ENCODE results near the gene MAP3K1. TPM values are rescaled to one million over a fixed set of nuclear protein-coding genes. Genes with fewer than 3 reads are reported as not detected.

MAP3K1 gene
- total and polyA plus RNA-seq, 2 experiments from 2014 or later, result 9.5 to 14.4 TPM

DNA sequence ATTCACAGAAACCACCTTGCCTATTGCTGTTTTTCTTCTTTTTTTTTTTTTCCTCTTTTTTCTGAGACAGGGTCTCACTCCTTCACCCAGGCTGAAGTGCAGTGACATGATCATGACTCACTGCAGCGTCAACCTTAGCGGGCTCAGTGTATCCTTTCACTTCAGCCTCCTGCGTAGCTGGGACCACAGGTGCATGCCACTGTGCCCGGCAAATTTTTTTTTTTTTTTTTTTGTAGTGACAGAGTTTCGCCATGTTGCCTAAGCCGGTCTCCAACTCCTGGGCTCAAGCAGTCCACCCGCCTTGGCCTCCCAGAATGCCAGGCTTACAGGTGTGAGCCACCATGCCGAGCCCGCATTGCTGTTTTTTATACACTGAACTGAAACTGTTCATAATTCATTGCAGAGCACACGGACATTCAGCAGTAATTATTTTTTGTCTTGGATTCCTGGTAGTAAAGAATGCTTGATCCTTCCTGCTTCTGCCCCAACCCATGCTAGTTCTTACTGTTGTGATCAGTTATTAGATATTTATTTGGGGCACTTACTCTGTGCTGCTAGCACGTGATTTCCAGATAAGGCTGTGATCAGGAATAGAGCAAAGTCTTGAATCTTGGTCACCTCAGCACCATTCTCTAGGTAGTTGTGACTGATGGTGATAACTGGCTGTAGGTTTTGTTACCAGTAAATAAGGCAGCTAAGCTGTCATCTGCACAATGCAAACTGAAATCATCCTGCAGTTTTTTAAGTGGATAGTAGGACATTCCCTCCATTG is 14.0 kb downstream of the MAP3K1 start:
- Mint-ChIP-seq H3K4me3 (no peak overlapping the region), H3K4me1 (peaks cover 67% of the 10 kb centered on the region), H3K36me3 (ENCODE audit: low read depth) (no peaks in the 10 kb centered on the region), H3K9me3 (no peaks in the 10 kb centered on the region), H3K27ac (peak overlapping the region; percentile 43; the same call in 1 of the 2 replicates), H3K27me3 (ENCODE audit: insufficient read depth, low read depth, poor library complexity) (peaks cover 2% of the 10 kb centered on the region)
- no peak for ATAC-seq
- peaks cover 61% of the 10 kb centered on the region for H3K4me1 ChIP-seq (ENCODE audit: insufficient read depth)
- no peak overlapping the region for H3K27ac ChIP-seq (ENCODE audit: low read depth)
- H3K4me3 ChIP-seq, result no peak overlapping the region
- TF ChIP-seq ZNF331 (CRISPR knock-in tag; IDR thresholded peaks at IDR 0.05; ENCODE audit: low read depth) (no peak), EZH2phosphoT487 (IDR thresholded peaks at IDR 0.05; ENCODE audit: unreplicated experiment) (no peak), CREB1 (CRISPR knock-in tag; IDR thresholded peaks at IDR 0.05; ENCODE audit: low read depth) (no peak), POLR2AphosphoS5 (IDR thresholded peaks at IDR 0.05; ENCODE audit: low read depth) (no peak), JUNB (IDR thresholded peaks at IDR 0.05; ENCODE audit: unreplicated experiment) (no peak)
- no peaks in the 10 kb centered on the region for H3K36me3 ChIP-seq (ENCODE audit: insufficient read depth)
- peaks cover 4% of the 10 kb centered on the region; the same call in 1 of the 2 replicates for H4K20me1 ChIP-seq (replicated peaks; ENCODE audit: insufficient read depth)
- no peaks in the 10 kb centered on the region for H3K9me2 ChIP-seq (ENCODE audit: insufficient read depth)
- DNase-seq (ENCODE audit: low spot score), result no peak
- H3K4me2 ChIP-seq, result no peak overlapping the region
- H2AFZ ChIP-seq, result no peak overlapping the region
- peaks cover 97% of the 10 kb centered on the region for H3K79me2 ChIP-seq (replicated peaks; ENCODE audit: insufficient read depth)
- H3K27me3 ChIP-seq (ENCODE audit: insufficient read depth), result no peaks in the 10 kb centered on the region
- no peaks in the 10 kb centered on the region for H3F3A ChIP-seq (replicated peaks; ENCODE audit: low read depth)

DNA sequence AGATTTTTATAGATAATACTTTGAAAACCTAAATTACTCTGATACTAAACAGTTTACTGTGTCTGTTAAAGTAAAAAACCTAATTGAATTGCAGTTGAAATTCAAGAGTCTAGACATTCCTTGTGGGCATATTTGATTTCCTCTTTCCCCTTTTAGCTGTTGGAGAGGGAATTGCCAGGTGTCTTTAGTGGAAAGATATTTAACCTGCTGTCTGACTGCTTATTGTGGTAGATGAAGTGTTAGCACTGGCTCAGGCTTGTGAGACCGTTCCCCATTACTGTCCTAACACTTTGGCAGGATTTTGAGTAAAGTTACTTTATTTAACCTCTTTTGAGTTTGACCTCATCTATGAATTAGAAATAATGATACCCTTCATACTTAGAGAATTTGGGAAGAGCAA is 16.4 kb downstream of the MAP3K1 start:
- Histone ChIP-seq H3K9me2 (ENCODE audit: insufficient read depth) (no peaks in the 10 kb centered on the region), H3F3A (replicated peaks; ENCODE audit: low read depth) (no peaks in the 10 kb centered on the region), H3K27me3 (ENCODE audit: insufficient read depth) (no peaks in the 10 kb centered on the region), H3K4me1 (ENCODE audit: insufficient read depth) (peaks cover 65% of the 10 kb centered on the region), H3K79me2 (replicated peaks; ENCODE audit: insufficient read depth) (peaks cover 92% of the 10 kb centered on the region), H3K4me3 (no peak overlapping the region), H4K20me1 (replicated peaks; ENCODE audit: insufficient read depth) (0 out of 2 replicates have a peak, but pooled peaks cover 3% of the 10 kb centered on the region), H3K36me3 (ENCODE audit: insufficient read depth) (no peaks in the 10 kb centered on the region), H3K27ac (ENCODE audit: low read depth) (no peak overlapping the region; the same call in 1 of the 2 replicates), H3K4me2 (peak overlapping the region; percentile 44), H2AFZ (no peak overlapping the region)
- H3K9me3 Mint-ChIP-seq, result no peaks in the 10 kb centered on the region
- TF ChIP-seq, protein P1, sequence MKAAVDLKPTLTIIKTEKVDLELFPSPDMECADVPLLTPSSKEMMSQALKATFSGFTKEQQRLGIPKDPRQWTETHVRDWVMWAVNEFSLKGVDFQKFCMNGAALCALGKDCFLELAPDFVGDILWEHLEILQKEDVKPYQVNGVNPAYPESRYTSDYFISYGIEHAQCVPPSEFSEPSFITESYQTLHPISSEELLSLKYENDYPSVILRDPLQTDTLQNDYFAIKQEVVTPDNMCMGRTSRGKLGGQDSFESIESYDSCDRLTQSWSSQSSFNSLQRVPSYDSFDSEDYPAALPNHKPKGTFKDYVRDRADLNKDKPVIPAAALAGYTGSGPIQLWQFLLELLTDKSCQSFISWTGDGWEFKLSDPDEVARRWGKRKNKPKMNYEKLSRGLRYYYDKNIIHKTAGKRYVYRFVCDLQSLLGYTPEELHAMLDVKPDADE (IDR thresholded peaks at IDR 0.05), result no peak
- no peaks in the 10 kb centered on the region for H3K36me3 Mint-ChIP-seq (ENCODE audit: low read depth)
- no peak overlapping the region for H3K4me3 Mint-ChIP-seq
- peak overlapping the region; percentile 88 for H3K27ac Mint-ChIP-seq
- DNase-seq (ENCODE audit: low spot score) (no peak), ATAC-seq (no peak)
- H3K27me3 Mint-ChIP-seq (ENCODE audit: insufficient read depth, low read depth, poor library complexity), result peaks cover 6% of the 10 kb centered on the region
- H3K4me1 Mint-ChIP-seq, result peaks cover 78% of the 10 kb centered on the region

DNA sequence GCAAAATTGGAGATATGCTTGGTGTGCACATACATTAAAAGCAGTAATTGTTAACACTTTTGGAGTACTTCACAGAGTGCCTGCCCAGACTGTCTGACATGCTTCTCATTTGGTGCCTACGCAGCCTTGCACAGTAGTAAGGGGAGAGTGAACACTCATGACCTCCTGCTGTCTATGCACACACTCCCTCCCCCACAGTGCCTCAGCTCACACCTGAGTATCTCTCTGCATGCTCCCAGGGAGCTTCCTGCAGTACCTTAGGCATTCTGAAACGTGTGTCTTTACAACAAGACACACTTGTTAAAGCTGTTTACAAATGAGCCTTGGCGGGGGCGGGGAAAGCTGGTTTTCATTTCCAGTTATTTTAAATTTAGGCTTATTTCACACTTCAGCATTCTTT is 18.0 kb downstream of the MAP3K1 start:
- Histone ChIP-seq H3K36me3 (ENCODE audit: insufficient read depth) (no peaks in the 10 kb centered on the region), H3K4me2 (peak overlapping the region; percentile 53), H3K9me2 (ENCODE audit: insufficient read depth) (no peaks in the 10 kb centered on the region), H3K4me1 (ENCODE audit: insufficient read depth) (peaks cover 77% of the 10 kb centered on the region), H3K79me2 (replicated peaks; ENCODE audit: insufficient read depth) (peaks cover 88% of the 10 kb centered on the region), H3F3A (replicated peaks; ENCODE audit: low read depth) (no peaks in the 10 kb centered on the region), H3K27me3 (ENCODE audit: insufficient read depth) (no peaks in the 10 kb centered on the region), H3K4me3 (no peak overlapping the region), H2AFZ (no peak overlapping the region), H3K27ac (ENCODE audit: low read depth) (no peak overlapping the region), H4K20me1 (replicated peaks; ENCODE audit: insufficient read depth) (0 out of 2 replicates have a peak, but pooled peaks cover 3% of the 10 kb centered on the region)
- peak overlapping the region; percentile 73 for H3K27ac Mint-ChIP-seq
- H3K27me3 Mint-ChIP-seq (ENCODE audit: insufficient read depth, low read depth, poor library complexity), result peaks cover 6% of the 10 kb centered on the region
- H3K36me3 Mint-ChIP-seq (ENCODE audit: low read depth), result no peaks in the 10 kb centered on the region
- ATAC-seq (peak; percentile 88), DNase-seq (ENCODE audit: low spot score) (peak; percentile 66)
- peaks cover 82% of the 10 kb centered on the region for H3K4me1 Mint-ChIP-seq
- H3K4me3 Mint-ChIP-seq, result peak overlapping the region; percentile 29; the same call in 2 of the 3 replicates
- no peaks in the 10 kb centered on the region for H3K9me3 Mint-ChIP-seq
- TF ChIP-seq, protein P2, sequence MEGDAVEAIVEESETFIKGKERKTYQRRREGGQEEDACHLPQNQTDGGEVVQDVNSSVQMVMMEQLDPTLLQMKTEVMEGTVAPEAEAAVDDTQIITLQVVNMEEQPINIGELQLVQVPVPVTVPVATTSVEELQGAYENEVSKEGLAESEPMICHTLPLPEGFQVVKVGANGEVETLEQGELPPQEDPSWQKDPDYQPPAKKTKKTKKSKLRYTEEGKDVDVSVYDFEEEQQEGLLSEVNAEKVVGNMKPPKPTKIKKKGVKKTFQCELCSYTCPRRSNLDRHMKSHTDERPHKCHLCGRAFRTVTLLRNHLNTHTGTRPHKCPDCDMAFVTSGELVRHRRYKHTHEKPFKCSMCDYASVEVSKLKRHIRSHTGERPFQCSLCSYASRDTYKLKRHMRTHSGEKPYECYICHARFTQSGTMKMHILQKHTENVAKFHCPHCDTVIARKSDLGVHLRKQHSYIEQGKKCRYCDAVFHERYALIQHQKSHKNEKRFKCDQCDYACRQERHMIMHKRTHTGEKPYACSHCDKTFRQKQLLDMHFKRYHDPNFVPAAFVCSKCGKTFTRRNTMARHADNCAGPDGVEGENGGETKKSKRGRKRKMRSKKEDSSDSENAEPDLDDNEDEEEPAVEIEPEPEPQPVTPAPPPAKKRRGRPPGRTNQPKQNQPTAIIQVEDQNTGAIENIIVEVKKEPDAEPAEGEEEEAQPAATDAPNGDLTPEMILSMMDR (conservative IDR thresholded peaks at IDR 0.05; ENCODE audit: low read depth in 2 of 2), result no peak
- TF ChIP-seq CREB1 (CRISPR knock-in tag; IDR thresholded peaks at IDR 0.05; ENCODE audit: low read depth) (no peak), NANOG (IDR thresholded peaks at IDR 0.05; ENCODE audit: borderline replicate concordance) (no peak), POLR2AphosphoS5 (IDR thresholded peaks at IDR 0.05; ENCODE audit: low read depth) (no peak)

Measured in GM23338 (cell line).